ENCODE data around the gene ABCB10. TPM values are rescaled to one million over a fixed set of nuclear protein-coding genes. Genes with fewer than 3 reads are reported as not detected.

Gene ABCB10
- total RNA-seq, 4 donors from 2014 or later, result 13.4 to 20.7 (median 17.6) TPM

GRCh38 chr1:229596925-229597699 lies 38.6 kb upstream of the ABCB10 start:
- no peak for TF ChIP-seq CTCF (IDR thresholded peaks at IDR 0.05; ENCODE audit: low read depth)

- TF ChIP-seq CTCF (IDR thresholded peaks at IDR 0.05; ENCODE audit: low read depth), result no peak
Observed at GRCh38 chr1:229594227-229595008, 35.9 kb upstream of the ABCB10 start.

GRCh38 chr1:229593800-229594199 lies 35.3 kb upstream of the ABCB10 start:
- no peak for TF ChIP-seq CTCF (IDR thresholded peaks at IDR 0.05; ENCODE audit: low read depth)

- no peak for TF ChIP-seq CTCF (IDR thresholded peaks at IDR 0.05; ENCODE audit: low read depth)
Observed at GRCh38 chr1:229590119-229590518, 31.6 kb upstream of the ABCB10 start.

DNA sequence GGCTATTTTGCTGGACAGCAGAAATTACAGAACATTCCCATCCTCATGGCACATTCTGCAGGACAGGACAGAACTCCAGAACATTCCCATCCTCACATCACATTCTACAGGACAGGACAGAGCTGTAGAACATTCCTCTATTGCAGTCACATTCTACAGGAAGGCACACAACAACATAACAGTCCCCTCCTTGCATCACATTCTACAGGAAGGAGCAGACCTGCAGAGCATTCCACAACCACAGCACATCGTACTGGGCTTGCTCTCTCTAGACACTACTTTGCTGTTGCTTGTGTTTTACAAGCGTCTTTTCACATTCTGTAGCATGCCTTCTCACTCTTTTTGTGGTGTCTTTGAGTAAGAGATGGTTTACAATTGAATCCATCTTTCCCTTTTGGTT lies 26.8 kb upstream of the ABCB10 start:
- no peak for TF ChIP-seq CTCF (IDR thresholded peaks at IDR 0.05; ENCODE audit: low read depth)

DNA sequence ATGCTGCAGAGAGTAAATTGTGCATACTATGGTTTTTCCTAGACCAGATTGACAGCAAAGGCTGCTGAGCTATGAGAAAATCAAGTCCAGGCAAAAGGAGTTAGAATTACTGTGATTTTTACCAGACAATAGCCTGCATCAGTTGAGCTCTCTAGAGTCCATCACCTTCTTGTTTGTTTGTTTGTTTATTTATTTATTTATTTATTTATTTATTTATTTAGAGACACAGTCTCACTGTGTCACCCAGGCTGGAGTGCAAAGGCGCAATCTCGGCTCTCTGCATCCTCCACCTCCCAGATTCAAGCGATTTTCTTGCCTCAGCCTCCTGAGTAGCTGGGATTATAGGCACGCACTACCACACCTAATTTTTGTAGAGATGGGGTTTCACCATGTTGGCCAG lies 24.2 kb upstream of the ABCB10 start:
- no peak for TF ChIP-seq CTCF (IDR thresholded peaks at IDR 0.05; ENCODE audit: low read depth)

DNA sequence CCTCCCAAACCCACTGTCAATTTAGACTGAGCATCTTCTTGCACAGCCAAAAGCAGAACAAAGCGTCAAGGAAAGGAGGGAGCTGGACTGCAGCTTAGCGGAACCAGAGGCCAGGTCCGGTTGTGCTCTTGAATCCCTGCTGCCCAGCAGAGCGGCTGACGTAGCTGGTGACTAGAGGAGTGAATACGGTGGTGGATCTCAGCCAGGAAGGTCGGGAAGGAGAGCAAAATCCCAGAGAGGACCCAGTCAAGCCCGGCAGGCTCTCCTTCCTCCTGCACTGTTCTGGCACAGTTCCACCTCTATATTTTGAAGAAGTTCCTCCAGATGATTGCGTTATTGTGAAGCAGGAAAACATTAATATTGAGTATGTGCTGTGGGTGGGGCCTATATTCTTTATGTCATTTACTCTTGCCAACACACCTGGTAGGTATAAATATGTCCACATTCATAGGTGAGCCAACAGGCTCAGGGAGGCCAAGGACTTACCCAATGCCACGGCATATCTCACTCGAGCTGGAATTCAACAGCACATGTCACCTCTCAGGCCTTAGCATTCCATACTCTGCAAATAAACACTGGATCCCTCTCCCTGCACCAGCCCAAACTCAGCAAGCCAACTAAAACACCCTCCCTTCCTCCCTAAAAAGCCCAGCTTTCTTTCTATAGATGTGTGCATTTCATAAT lies 23.6 kb upstream of the ABCB10 start:
- TF ChIP-seq CTCF (IDR thresholded peaks at IDR 0.05; ENCODE audit: low read depth), result no peak

All from subcutaneous adipose tissue (tissue), 4 donors.